DND-41 (cell line): ENCODE data around the gene SLC39A12.

Source experiments
- CTCF ChIP-seq: IDR thresholded peaks from 2 replicates; pipeline ENCODE4 v1.5.1; 2012; ENCODE audit warnings: borderline replicate concordance, low read length, moderate library complexity, mild to moderate bottlenecking; ENCODE audit not compliant: poor library complexity, severe bottlenecking; ENCODE audit errors: extremely low read depth
- EZH2 ChIP-seq: IDR thresholded peaks from 3 replicates; pipeline ENCODE4 v1.6.1; 2012; ENCODE audit warnings: borderline replicate concordance, low read depth, mild to moderate bottlenecking, moderate library complexity, low read length, inconsistent platforms; ENCODE audit not compliant: severe bottlenecking

- TF ChIP-seq EZH2 (no peak), CTCF (no peak)
Observed at GRCh38 chr10:17921378-17921777, 30.3 kb upstream of the SLC39A12 start.
